Putamen (tissue), 1 donor: ENCODE results near the gene SH3BGRL2.
"Not testable (repeated sequence)": the region's sequence is repeated elsewhere in the genome, so short reads cannot be mapped to it uniquely, and the experiment has no call there.

Experiments used
- DNase-seq: peaks from one replicate; pipeline ENCODE4 v3.0.0-alpha.2; 2016; ENCODE audit warnings: low spot score

Gene SH3BGRL2

DNA sequence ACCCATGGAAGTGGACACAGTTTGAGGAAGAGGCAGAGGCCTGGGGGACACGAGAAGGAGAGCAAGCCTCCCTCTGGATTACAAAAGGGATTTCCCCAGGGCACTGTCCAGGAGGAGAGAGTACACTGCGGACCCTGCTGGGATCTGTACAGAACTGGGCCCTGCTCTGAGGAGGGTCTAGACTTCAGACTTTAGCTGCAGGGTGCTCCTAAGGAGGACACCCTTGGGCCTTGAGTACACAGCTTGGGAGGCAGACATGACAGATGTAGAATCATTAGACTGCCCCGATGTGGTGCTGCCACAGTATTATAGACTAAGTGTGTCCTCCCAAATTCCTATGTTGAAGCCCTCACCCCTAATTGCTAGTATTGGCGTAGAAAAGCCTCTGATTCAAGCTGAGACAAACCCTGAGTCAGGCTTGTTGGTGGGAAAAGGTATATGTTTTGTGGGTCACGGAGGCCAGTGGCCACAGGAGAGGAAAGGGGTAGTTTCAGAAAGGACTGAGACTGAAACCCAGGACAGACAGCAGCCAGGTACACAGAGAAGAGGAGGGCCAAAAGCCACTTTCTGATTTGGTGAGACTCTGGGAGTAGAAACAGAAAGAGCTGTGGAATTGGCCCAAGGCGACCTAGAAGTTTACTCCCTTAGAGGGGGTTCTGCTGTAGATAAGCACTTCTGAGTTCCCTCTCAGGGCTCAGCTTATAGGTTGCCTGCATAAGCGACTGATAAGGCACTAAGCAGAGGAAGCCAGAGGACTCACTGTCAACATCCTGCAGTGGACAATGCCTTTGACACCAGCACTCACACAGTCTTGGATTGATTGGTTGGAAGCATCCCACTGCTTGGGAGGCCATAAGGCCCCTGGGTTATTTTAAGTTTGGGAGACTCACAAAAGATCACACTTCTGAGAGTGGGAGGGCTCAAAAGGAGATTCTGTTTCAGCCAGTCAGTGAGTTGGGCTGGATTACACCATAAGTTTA is 16.5 kb upstream of the SH3BGRL2 start:
- DNase-seq = no peak

DNA sequence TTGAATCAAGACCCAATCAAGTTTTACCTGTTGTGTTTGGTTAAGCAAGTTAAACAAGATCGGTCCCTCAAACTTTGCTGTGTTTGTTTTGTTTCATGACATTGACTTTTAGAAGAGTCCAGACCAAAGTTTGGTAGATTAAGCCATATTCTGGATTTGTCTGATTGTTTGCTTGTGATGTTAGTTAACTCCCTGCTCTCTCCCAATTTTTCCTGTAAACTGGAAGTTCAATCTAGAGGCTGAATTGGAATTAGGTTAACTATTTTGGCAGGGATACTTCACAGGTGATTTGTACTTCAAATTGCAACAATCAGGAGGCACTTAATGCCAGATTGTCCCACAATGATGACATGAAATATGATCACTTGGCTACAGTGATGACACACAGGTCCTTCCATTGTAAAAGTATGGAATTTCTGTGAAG is 13.6 kb upstream of the SH3BGRL2 start:
- no peak for DNase-seq

GRCh38 chr6:79618425-79618824 is 12.7 kb upstream of the SH3BGRL2 start:
- not testable (repeated sequence) for DNase-seq

DNA sequence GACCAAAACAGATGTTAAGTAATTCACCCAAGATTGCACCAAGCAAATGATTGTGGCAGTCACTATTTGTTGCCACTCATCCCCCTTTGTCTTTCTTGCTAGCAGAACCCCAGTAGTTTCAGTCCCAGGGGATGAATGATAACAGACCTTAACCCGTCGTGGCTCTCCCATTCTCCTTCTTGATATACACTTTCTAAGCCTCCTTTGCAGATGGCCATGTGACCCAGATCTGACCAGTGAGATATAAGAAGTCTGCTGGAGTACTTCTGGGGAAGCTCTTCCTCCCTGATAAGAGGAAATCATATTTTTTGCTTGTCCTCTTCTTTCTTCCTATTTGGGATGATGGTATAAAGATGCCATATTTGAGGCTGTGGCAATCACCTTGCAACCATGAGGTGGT is 9.6 kb upstream of the SH3BGRL2 start:
- DNase-seq = no peak

DNA sequence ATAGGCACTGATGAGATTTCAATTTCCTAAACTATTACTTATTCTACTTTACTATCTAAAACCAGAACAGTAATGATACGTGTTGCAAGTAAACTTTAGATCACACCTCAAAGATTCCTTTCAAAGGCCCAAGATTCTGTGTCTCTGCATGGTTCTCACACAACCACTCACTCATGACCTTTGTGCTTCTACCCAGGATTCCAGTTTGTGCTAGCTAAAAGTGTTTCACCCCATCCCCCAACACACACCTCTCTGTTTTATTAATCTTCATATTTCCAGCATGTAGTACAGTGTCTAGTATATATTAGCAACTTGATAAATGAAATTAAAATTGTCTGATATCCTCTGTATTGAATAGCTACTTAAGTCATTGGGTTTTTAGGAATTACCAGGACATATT is 8.8 kb upstream of the SH3BGRL2 start:
- no peak for DNase-seq

- DNase-seq = no peak
These were observed 8.0 kb upstream of the SH3BGRL2 start for GRCh38 chr6:79623106-79623505.

- no peak for DNase-seq
These were observed 5.4 kb upstream of the SH3BGRL2 start for GRCh38 chr6:79625746-79626145.

DNA sequence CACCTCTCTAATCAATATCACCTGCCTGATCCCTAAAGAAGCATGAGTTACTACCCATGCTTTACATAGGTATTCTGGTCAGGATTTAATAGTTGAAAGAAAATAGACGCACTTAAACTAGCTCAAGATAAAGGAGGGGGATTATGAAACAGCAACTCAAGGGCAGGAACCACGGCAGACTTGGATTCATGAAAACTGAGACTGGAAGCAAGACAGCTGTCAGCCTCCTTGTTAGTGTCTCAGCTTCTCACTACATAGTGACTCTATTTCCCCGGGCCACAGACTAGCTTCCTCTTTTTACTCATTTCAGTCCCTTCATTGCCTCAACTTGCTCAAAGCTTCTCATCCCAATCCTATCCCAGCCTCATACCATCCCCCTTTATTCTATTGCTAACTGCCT is 4.3 kb upstream of the SH3BGRL2 start:
- DNase-seq = no peak

DNA sequence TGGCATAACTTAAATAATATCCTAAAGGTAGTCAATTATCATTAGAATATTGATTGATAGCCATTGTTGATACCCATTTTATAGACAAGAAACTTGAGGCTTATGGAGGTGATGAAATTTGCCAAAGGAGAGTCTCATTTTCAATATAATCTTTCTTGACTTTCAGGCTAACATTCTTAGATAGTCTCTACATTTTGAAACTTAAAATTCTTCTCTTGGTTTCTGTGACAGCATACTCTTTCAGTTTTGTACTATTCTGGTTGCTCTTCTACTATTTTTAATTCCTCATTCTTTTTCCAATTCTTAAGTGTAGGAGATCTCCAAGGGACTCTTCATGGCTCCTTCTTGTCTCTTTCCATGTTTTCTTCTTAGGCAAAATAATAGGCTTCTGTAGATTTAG is 3.7 kb upstream of the SH3BGRL2 start:
- DNase-seq = no peak

- no peak for DNase-seq
These were observed 2.5 kb upstream of the SH3BGRL2 start for GRCh38 chr6:79628466-79629288.

DNA sequence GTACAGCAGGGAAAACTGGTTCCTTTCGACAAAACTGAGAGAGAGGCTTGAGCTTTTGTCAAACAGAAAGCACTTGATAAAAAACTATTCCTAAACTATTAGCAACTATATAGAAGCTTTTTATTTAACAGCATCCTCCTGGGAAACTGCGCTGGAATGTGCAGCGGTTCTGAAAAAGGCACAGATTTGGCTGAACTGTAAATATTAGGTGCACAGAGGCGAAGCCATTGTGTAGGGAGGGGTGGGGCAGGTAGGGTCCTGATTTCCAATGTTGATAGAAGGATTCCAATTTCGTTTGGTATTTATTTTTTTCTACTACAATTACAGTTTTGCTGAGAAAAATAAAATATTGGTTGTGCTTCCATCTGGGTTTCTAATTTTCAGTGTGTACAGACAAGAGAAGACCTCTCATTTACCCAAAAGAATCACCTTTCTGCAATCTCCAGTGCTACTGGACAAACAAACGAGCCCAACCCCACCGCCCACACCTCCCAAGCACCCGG is 698 bp upstream of the SH3BGRL2 start:
- no peak for DNase-seq

GRCh38 chr6:79631693-79632172 is 604 bp downstream of the SH3BGRL2 start:
- DNase-seq = no peak

DNA sequence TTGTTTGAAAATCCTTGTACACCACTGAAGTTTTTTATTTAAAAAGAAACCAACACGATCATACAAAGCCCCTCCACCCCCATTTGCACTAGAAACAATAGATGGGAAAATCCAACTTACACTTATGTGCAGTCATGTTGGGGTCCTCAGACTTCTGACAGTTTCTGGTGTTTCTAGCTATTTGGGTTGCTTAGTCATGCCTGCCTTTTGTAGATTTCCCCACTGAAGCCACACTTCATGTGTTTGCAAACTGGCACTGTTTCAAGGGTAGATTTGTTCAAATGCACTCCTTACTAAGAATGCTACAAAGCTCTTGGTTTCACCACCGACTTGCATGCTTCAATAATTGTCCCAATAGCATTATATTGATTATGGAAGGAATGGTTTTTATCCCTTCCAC is 1.5 kb downstream of the SH3BGRL2 start:
- no peak for DNase-seq

DNA sequence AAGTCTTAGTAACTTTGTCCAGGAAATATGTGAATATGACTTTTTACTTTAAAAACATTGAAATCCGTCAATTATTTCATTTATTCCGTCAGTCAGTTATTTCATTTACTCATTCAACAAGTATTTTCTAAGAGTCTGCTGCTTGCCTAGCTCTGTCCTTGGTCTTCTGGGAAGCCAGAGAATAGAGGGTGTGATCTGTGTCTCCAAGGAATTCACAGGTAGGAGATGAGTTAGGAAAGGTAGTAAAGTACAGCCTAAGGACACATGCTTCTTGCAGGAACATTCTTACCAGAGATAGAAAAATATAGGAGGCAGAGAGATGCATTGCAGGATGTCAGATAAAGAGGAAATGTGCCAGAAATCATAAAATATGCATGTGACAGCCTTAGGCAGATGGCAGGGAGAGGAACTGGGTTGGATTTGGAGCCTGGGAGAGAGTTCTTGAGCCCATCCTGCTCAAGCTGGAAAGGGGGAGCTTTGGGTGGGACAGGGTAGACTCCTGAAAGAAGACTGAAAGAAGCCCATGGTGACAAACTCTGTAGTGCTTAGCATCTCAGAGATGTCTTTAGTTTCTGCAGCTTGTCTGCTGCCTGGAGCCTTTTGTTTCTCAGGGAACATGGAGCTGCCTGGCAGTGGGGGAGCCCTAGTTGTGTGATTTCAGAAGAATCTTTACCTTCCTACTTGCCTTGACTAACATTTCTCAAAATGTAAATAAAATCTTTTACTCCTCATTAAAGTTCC is 3.5 kb downstream of the SH3BGRL2 start:
- peak; percentile 33 for DNase-seq

- DNase-seq = no peak
These were observed 4.1 kb downstream of the SH3BGRL2 start for GRCh38 chr6:79635232-79635543.

DNA sequence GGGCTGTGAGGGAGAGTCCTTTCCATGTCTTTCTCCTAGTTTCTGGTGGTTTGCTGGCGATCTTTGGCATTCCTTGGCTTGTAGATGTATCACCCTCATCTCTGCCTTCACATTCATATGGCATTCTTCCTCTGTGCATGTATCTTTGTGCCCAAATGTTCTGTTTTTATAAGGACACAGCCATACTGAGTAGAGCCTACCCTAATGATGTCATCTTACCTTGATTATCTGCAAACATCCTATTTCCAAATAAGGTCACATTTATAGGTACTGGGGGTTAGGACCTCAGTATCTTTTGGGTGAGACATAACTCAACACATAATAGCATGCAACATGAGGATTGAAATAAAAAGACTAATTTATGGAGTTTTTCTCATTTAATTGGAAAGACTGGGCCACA is 5.5 kb downstream of the SH3BGRL2 start:
- no peak for DNase-seq

DNA sequence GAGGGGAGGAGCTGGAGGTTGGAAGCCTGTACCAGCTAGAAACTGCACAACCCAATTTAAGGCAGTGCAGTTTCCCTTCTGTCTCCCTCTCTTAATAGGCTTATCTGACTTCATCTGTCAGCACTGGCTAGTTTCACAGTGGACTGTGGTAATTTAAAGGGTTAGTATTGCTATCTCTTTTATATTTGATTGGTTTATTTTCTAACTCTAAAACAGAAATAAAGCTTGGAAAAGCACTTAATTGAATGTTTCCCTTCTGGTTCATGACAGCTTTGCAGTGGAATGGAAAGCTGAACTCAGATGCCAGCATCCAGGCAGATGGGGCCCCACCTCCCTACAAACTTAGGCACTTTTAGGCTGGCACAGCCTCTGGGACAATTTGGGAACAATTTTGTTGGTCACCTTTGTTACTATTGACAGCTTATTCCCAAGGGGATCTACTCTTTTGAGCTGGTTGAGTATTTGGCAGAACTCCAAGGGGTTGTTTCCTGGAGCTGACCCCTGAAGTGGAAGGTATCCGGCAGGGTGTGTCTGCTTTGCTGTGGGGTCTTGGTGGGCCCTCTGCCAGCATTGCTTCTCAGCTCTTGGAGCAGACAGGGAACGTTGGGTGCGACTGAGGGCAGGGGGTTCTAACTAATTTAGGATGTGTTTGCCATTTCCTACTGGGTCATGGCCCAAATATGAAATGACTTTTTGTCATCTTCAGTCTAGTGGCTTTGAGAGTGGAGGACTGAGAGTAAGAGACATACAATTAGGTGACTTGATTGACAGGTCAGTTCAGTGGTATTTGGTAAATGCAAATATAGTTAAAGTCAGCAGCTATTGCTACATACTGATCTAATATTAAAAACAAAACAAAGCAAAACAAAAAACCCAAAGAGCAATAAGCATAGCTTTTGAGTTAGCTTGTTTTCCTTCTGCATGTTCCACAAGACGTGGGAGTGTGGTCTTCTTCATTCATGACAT is 9.3 kb downstream of the SH3BGRL2 start:
- DNase-seq = no peak

GRCh38 chr6:79646006-79646405 is 14.9 kb downstream of the SH3BGRL2 start:
- DNase-seq = no peak

DNA sequence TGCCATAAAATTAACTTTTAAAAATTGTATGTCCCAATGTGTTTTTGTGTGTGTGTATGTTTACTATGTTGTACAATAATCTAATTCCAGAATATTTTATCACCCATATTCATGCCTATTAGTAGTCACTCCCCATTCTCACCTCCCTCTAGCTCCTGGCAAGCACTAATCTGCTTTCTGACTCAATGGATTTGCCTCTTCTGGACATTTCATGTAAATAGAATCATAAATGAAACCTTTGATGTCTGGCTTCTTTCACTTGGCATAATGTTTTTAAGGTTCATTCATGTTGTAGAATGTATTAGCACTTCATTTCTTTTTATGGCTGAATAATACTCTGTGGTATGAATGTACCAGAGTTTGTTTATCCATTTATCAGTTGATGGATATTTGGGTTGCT is 15.4 kb downstream of the SH3BGRL2 start:
- no peak for DNase-seq

DNA sequence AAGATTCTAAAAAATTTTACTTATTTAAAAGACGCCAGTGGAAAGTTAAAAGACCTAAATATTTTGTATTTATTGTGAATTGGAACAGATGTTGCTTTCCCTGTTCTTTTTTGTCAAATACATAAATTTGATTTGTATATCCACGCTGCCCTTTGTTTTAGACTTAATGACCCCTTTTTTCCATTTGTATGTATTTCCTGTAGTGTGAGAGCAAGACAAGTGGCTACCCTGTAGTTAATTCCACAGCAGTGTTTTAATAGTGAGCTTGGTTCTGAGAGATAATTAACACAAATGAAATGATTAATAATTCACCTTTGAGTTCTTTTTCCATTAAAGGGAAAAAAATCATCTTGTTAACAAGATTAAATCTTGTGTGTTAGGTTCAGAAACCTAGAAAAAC is 16.6 kb downstream of the SH3BGRL2 start:
- DNase-seq = no peak

DNA sequence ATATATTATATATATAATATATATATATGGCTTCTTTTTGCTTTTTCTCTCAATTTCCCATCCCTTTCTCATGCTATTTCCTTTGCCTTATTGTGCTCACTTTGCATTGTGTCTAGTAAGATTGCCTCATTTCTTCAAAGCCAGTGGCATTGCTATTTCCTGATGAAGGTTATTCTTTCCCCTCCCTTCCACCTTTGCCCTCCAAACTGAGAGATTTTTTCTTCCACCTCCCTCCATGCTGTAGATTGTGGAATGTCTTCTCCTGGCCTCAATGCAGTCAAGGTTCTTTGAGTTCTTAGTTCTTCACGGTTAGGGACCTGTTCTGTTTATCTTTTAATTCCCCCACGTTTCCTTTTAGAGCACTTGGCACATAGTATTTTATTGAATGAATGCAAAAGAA is 17.2 kb downstream of the SH3BGRL2 start:
- no peak for DNase-seq
